Measurements from ENCODE around the gene ASMTL.
"Not testable (repeated sequence)": the region's sequence is repeated elsewhere in the genome, so short reads cannot be mapped to it uniquely, and the experiment has no call there.

ASMTL gene

DNA sequence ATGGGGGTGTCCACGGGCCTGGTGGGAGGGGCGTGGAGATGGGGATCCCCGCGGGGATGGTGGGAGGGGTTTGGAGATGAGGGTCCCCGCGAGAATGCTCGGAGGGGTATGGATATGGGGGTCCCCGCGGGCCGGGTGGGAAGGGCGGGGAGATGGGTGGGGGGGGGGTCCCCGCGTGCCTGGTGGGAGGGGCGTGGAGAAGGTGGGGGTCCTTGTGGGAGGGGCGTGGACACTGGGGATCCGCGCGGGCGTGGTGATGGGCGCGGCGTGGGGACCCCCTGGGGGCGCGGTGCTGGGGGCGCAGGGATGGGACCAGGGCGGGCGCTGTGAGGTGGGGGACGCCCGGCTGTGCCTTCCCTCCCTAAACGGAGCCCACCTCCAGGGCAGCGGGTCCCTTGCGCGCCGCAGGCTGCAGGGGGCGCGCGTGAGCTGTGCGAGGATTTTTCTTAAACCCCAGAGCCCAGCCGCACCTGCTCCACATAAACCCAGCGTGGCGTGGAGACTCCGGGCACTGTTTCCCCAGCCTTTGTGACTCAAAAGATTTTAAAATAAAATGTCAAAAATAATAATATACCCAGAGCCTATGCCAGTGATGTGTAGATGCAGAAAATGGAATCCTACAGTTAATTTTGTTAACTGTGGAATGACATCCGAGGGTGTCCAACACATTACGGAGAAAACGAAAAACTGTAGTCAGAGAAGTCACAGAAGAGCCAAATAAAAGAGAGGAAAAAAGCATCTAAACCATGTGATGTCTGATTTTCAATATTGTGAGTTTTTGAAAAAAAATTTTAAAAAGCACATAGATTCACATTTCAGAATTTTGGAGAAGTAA is 1.5 kb upstream of the ASMTL start:
- DNase-seq (peak; percentile 95), ATAC-seq (peak; percentile 53)

DNA sequence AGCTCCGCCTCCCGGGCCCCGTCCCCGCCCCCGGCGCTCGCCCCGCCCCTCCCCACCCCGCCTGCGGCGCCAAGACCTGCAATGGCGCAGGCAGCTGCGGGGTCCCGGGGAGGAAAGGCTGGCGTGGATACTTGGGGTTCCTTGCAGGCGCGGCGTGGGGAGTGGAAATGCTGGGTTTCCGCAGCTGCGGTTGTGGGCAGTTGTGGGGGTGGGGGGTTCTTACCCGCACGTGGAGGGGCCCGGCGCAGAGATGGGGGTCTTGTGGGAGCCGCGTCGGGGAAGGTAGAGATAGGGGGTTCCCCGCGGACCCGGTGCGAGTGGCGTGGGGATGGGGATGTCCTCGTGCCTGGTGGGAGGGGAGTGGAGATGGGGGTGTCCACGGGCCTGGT is 680 bp upstream of the ASMTL start:
- DNase-seq (no peak), ATAC-seq (peak; percentile 3)

DNA sequence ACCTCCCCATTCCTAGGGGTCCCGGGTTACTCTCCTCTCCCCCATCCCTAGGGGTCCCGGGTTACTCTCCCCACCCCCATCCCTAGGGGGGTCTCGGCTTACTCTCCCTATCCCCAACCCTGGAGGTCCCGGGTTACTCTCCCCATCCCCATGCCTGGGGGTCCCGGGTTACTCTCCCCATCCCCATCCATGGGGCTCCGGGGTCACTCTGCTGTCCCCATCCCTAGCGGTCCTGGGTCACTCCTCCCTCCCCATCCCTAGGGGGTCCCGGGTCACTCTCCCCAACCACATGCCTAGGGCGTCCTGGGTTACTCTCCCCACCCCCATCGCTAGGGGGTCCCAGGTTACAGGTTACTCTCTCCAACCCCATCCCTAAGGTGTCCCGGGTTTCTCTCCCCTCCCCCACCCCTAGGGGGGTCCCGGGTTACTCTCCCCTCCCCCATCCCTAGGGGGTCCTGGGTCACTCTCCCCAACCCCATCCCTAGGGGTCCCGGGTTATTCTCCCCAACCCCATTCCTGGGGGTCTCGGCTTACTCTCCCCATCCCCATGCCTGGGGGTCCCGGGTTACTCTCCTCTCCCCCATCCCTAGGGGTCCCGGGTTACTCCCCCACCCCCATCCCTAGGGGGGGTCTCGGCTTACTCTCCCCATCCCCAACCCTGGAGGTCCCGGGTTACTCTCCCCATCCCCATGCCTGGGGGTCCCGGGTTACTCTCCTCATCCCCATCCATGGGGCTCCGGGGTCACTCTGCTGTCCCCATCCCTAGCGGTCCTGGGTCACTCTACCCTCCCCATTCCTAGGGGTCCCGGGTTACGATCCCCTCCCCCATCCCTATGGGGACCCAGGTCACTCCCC is 821 bp downstream of the ASMTL start:
- DNase-seq: no peak
- no peak for ATAC-seq

DNA sequence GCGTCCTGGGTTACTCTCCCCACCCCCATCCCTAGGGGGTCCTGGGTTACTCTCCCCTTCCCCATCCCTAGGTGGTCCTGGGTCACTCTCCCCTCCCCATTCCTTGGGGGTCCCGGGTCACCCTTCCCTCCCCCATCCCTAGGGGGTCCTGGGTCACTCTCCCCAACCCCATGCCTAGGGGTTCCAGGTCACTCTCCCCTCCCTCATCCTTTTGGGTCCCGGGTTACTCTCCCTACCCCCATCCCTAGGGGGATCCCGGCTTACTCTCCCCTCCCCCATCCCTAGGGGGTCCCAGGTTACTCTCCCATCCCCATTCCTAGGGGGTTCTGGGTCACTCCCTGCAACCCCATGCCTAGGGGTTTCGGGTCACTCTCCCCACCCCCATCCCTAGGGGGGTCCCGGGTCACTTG is 1.5 kb downstream of the ASMTL start:
- DNase-seq: no peak

DNA sequence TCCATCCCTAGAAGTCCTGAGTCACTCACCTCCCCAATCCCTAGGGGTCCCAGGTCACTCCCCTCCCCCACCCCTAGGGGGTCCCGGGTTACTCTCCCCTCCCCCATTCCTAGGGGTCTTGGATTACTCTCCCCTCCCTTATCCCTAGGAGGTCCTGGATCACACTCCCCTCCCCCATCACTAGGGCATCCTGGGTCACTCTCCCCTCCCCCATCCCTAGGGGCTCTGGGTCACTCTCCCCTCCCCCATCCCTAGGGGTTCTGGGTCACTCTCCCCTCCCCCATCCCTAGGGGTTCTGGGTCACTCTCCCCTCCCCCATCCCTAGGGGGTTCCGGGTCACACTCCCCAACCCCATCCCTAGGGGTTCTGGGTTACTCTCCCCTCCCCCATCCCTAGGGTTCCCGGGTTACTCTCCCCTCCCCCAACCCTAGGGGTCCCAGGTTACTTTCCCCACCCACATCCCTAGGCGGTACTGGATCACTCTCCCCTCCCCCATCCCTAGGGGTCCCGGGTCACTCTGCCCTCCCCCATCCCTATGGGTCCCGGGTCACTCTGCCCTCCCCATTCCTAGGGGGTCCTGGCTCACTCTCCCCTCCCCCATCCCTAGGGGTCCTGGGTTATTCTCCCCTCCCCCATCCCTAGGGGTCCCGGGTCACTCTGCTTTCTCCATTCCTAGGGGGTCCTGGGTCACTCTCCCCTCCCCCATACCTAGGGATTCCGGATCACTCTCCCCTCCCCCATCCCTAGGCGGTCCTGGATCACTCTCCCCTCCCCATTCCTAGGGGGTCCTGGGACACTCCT is 2.1 kb downstream of the ASMTL start:
- no peak for ATAC-seq
- DNase-seq: no peak

More for the DNA sequence above, 1.5 kb downstream of the ASMTL start:
- no peak for ATAC-seq

DNA sequence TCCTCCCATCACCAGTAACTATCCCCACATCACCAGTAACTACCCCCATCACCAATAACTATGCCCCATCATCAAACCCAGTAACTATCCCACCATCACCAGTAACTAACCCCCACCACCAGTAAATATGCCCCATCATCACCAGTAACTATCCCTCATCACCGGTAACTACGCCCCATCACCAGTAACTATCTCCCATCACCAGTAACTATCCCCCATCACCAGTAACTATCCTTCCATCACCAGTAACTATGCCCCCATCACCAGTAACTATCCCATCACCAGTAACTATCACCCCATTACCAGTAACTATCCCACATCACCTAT is 2.9 kb downstream of the ASMTL start:
- ATAC-seq (no peak), DNase-seq (no peak)

DNA sequence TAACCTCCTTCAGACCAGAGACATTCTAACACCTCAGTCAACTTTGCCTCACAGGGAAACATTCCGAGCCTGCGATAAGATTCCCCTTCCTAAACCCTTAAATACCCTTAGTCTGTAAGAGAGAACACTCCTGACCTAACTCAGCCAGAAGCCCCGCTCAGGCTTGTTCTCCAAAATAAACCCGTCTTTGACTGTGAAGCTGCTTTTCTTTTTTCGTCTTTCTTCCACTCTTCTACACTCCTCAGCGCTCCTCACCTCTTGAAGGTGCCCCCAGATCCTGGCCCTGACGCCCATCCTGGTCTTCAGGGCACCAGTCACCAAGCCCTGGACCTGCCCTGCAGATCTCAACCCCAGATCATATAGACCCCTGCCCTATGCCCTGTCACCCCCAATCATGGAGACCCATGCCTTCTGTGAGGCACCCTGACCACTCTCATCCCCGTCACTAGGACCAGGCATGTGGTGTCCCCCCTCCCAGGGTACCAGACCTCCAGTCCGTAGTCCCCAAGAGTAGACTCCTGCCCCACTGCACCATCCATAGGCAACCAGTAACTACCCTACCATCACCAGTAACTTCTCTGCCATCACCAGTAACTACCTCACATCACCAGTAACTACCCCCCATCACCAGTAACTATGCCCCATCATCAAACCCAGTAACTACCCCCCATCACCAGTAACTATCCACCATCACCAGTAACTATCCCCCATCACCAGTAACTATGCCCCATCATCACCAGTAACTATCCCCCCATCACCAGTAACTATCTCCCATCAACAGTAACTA is 3.5 kb downstream of the ASMTL start:
- no peak for ATAC-seq
- peak; percentile 2 for DNase-seq

DNA sequence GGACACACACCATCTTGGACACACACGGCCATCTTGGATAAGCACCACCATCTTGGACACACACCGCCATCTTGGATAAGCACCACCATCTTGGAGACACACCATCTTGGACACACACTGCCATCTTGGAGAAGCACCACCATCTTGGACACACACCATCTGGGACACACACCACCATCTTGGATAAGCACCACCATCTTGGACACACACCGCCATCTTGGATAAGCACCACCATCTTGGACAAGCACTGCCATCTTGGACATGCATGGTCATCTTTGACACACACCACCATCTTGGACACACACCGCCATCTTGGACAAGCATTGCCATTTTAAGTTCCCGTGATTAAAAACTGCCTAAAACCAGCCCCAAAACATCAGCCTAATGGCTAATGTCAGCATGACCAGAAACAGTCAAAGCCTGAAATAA is 4.1 kb downstream of the ASMTL start:
- peak; percentile 2 for DNase-seq
- not testable (repeated sequence) for ATAC-seq

DNA sequence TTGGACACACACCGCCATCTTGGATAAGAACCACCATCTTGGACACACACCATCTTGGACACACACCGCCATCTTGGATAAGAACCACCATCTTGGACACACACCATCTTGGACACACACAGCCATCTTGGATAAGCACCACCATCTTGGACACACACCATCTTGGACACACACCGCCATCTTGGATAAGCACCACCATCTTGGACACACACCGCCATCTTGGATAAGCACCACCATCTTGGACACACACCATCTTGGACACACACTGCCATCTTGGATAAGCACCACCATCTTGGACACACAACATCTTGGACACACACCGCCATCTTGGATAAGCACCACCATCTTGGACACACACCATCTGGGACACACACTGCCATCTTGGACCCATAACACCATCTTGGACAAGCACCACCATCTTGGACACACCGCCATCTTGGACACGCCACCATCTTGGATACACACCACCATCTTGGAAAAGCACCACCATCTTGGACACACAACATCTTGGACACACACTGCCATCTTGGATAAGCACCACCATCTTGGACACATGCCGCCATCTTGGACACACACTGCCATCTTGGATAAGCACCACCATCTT is 4.6 kb downstream of the ASMTL start:
- DNase-seq: peak; percentile 2
- not testable (repeated sequence) for ATAC-seq

DNA sequence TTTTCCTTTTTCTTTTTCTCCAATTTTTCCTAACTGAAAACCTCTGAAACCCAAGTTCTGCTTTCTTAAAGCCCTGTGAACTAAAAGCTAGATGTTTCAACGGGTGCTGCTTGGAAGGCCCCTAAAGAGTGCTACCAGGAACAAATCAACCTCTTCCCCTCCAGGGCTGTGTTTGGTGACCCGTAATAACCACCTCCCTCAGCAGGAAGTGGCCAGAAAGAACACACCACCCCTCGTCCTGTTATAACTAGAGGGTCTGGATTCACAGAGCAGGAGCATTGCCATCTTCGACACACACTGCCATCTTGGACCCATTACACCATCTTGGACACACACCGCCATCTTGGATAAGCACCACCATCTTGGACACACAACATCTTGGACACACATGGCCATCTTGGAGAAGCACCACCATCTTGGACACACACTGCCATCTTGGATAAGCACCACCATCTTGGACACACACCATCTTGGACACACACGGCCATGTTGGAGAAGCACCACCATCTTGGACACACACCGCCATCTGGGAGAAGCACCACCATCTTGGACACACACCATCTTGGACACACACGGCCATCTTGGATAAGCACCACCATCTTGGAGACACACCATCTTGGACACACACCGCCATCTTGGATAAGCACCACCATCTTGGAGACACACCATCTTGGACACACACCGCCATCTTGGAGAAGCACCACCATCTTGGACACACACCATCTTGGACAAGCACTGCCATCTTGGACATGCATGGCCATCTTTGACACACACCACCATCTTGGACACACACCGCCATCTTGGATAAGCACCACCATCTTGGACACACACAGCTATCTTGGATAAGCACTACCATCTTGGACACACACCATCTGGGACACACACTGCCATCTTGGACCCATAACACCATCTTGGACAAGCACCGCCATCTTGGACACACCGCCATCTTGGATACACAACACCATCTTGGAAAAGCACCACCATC is 5.4 kb downstream of the ASMTL start:
- ATAC-seq: not testable (repeated sequence)
- peak; percentile 5 for DNase-seq

DNA sequence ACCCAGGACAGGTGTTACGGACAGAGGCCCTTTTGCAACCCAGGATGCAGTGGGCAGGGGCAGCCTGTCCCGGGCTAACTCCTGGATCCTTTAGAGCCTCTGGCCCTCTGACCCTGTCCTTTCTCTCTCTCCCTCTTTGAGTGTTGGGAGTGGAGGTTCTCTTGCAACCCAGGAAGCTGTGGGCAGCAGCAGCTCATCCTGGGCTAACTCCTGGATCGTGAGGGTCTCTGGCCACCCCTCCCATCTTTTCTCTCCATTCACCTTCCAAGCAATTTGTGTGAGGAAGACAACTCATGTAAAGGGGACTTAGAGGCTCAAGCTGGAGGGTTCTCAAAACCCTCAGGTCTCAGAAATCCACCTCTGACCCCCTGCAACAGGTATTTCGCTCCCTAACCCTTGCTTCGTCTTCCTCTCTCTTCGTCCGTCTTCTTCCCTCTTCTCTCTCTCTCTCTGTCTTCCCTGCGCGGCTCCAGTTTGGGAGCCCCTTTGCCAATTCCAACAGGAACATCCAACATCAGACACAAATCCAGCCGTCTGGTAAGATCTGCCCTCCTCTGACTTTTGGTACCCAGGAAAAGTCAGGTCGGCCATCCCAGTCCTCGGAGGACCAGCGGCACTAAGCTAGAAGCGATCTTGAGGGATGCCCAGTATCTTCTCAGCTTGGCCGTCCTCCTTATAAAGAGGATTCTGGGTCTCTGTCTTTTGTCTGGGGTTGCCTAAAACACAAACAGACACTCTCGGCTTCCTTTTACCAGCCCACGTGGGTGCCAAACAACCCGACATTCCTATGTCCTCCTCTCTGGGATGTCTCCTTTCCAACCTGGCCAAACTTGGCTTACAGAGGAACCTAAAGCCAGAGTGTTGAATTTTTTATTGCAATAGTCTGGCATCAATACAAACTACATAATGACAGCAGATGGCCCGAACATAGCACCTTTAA is 7.9 kb downstream of the ASMTL start:
- ATAC-seq: no peak
- peak; percentile 1 for DNase-seq

DNA sequence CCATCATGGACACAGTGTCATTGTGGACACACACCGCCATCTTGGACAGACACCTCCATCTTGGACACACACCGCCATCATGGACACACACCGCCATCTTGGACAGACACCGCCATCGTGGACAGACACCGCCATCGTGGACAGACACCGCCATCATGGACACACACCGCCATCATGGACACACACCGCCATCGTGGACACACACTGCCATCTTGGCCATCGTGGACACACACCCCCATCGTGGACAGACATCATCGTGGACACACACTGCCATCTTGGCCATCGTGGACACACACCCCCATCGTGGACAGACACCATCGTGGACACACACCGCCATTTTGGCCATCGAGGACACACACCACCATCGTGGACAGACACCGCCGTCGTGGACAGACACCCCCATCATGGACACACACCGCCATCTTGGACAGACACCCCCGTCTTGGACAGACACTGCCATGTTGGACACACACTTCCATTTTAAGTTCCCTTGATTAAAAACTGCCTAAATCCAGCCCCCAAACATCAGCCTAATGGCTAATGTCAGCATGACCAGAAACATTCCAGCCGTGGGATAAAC is 9.1 kb downstream of the ASMTL start:
- ATAC-seq (no peak), DNase-seq (peak; percentile 1)

DNA sequence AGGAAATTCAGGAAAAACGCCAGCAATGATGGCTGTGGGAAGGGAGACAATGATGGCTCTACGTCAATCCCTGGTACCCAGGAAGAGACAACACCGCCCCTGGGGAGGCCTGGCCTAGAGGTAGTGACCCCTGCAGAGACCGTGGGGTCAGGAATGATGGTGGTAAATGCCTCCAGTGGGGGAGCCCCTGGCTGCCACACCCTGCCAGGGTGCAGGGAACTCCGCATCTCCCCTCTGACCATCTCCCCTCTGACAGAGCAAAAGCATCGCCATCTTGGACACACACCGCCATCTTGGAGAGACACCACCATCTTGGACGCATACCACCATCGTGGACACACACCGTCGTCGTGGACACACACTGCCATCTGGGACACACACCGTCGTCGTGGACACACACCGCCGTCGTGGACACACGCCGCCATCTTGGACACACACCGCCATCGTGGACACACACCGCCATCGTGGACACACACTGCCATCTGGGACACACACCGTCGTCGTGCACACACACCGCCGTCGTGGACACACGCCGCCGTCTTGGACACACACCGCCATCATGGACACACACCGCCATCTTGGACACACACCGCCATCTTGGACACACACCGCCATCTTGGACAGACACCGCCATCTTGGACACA is 9.9 kb downstream of the ASMTL start:
- DNase-seq (no peak), ATAC-seq (no peak)

DNA sequence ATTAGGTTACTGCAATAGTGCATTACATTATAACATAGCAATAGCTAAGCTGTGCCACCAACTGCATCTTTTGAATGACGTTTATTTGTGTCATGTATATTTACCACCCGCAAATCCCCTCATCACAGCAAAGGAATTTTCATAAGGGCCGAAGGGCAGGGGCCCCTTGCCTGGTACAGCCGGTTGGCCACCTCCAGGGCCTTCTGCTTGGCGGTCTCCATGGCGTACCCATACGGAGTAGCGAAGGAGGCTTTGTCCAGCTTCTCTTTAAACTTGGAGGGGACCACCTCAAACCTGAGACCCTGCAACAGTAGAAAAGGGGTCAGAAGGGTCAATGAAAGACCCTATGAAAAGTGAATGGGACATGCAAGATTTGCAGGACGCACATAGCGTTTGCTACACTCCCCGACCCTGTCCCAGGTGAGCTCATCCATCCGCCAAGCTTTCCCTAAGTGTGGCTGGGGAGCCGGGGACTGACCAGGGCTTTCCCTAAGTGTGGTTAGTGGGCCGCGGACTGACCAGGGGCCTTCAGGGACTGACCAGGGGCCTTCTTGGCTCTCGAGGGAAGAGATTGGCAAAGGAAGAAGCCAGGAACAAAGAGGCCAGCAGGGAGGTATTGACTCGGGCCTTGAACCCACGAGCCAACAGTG is 10.6 kb downstream of the ASMTL start:
- ATAC-seq (no peak), DNase-seq (peak; percentile 1)

DNA sequence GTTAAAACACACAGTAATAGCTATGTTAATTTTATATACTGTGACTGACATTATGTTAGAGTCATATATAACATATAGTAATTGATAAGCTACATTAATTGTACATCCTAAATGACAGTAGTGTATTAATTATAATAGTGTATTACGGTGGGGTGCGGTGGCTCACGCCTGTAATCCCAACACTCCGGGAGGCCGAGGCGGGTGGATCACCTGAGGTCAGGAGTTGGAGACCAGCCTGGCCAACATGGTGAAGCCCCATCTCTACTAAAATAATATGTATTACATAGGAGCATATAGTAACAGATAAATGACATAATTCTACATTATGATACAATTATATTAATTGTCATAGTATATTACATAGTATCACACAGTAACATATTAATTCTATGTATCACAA is 12.2 kb downstream of the ASMTL start:
- ATAC-seq: no peak
- DNase-seq: no peak

DNA sequence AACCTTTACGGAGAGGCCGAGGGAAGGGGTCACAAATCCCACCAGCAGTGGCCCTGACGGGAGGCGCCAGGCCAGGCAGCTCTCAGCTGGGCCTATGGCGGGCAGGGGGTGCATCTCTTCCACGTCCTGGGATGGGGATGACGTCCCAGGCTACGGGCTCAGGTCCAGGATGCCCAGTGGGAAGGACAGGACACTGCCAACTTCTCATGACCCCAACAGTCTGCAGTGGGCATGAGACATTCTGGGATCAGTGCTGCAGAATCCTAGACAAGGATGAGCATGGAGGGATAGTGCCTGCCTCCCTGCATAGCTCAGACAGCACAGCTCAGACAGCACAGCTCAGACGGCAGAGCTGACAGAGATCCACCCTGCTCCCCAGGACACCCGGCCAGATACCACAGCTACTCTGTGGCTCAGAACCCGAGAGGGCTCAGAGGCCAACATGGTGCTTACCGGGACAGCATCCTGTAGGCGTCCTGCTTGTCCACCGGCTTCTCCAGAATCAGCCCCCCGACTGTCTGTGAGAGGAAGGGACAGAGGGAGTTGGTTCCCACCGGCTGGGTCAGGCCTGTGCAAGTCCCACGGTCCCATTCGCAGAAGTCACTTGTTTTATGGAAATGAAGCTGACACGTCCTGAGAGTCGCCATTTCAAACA is 17.3 kb downstream of the ASMTL start:
- DNase-seq: peak; percentile 1
- no peak for ATAC-seq

DNA sequence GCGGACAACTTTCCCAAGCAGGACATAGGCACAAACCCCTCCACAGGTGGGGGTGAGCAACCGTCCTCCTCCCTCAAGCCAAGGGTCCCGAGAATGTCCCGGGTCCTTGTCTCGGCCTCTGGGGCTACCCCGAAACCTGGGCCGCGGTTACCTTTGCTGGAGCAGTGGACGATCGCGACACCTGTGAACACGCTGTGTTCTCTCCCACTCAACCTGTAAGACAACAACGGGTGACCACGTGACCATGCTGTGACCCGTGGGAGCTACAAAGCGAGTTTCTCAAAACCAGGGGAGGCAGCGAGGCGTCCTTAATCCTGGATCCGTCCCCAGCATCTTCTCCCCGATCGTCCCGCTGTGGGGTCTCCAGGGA is 17.9 kb downstream of the ASMTL start:
- ATAC-seq (no peak), DNase-seq (no peak)

Data from stimulated activated naive CD8-positive, alpha-beta T cell treated with anti-CD3 and anti-CD28 coated beads, Interleukin-15, Interleukin-2, amounts not matched to agents 100 U/mL and 50 U/mL, for 24 hours (primary cell).